CD4-positive, alpha-beta T cell treated with Interleukin-4 for 1 hour (primary cell): ENCODE measurements around the gene UBASH3B.
"Not testable (repeated sequence)": the region's sequence is repeated elsewhere in the genome, so short reads cannot be mapped to it uniquely, and the experiment has no call there.

ENCODE experiments used
- DNase-seq, 2 donors: peaks; one replicate each; pipeline ENCODE4 v3.0.0-alpha.2; 2020 to 2022

The UBASH3B gene

GRCh38 chr11:122820158-122820557 lies 164.6 kb downstream of the UBASH3B start:
- no peak for DNase-seq

DNA sequence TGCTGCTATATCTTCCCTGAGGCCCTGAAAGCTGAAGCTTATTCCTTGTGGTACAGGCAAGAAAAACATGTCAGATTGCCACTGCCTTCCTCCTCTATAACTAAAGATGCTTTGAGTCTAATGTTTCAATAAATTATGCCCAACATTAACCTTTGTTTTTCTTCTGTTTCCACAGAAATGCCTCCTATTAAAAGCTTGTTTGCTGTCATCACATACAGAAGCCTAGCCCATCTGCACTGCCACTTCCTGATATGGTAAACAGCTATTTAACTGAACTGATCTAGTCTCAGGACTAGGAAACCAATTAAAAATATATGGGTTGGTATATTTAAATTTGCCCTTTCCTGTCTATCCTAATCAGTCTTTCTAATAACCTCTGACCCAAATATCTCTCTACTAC lies 165.6 kb downstream of the UBASH3B start:
- DNase-seq, result no peak

DNA sequence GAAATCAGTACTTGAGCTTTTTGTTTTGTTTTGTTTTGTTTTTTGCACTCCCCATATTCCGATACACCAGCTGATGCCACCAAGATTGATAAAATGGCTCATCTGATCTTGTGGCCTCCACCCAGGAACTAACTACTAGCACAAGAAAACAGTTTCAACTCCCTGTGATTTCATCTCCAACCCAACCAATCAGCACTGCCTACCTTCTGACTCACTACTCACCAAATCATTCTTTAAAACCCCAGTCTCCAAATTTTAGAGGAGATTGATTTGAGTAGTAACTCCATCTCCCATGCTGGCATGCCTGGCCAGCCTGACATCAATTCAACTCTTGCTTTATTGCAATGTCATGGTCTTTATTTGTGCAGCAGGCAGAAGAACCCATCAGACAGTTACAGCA lies 166.7 kb downstream of the UBASH3B start:
- DNase-seq, result no peak

DNA sequence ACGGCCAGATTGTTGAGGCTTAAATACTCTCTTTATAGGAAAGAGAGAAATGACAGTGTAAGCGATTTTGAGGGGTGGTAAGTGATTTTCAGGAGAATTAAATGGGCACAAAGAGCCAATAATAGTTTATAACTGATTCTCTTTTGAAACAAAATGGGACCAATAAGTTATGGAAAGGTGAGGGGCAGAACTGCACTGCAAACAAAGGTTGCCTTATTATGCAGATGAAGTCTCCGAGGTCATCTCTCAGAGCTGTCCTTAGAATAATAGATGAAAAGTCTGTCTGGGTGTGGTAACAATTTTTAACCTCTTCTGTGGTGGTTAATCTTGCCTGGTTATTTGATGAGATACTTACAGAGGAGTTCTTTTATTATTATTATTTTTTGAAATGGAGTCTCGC lies 168.0 kb downstream of the UBASH3B start:
- DNase-seq, result no peak

- DNase-seq, result not testable (repeated sequence)
Measured at GRCh38 chr11:122829371-122829770, 173.8 kb downstream of the UBASH3B start.

DNA sequence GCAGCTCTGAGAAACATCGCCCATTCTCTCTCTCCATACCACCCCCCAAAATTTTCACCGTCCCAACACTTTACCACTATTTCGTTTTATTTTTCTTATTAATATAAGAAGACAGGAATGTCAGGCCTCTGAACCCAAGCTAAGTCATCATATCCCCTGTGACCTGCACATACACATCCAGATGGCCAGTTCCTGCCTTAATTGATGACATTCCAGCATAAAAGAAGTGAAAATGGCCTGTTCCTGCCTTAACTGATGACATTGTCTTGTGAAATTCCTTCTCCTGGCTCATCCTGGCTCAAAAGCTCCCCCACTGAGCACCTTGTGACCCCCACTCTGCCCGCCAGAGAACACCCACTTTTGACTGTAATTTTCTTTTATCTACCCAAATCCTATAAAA lies 176.8 kb downstream of the UBASH3B start:
- not testable (repeated sequence) for DNase-seq

DNA sequence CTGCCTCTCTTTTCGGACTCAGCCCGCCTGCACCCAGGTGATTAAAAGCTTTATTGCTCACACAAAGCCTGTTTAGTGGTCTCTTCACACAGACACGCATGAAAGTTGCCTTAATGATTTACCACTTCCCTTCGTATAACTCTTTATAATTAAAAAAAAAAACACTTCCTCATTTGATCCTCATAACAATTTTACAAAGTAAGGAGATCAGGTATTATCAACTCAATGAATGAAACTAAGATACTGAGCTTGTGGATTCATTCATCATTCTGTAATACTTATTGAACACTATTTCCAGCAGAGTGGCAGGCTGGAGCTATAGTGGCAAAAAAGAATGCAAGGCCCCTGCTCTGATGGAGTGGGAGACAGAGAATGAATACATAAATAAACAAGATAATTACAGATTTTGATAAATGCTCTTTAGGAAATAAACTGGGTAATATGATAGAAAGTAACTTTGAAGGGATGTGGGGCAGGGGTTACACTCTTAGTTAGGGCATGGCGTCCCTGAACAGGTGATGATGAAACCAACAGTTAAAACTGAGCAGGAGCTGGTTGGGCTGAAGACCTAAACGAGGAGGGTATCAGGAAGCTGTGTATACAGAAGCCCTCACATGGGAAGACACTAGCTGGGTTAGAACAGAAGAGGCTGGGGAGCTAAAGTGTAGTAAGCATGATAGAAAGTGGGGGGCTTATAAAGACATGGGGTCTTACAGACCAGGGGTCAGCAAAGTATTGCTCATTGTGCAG lies 177.4 kb downstream of the UBASH3B start:
- no peak for DNase-seq

DNA sequence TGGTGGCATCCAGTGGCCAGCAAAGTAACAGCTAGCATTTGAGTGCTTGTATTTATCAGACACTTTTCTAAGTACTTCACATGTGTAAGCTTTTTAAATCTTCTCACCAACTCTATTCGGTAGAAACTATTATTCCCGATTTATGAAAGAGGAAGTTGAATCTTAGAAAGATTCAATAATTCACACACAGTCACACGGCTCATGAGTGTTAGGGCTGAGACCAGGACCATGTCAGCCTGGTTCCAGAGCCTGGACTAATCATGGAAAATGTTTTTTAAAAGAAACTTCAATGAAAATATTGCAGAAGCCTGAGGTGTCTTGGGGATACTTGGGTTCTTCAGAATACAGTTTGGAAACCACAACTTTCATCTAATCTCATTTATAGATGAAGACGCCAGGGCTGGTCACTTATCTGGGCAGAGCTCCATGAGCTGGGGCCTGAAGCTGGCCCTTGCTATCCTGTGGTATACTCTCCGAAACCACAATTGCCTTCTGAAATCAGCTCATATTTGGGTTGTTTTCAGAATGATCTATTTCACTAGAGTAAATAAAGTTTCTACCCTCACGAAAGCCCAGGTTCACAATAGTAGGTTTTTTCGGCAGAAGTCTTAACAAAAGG lies 178.4 kb downstream of the UBASH3B start:
- no peak for DNase-seq

DNA sequence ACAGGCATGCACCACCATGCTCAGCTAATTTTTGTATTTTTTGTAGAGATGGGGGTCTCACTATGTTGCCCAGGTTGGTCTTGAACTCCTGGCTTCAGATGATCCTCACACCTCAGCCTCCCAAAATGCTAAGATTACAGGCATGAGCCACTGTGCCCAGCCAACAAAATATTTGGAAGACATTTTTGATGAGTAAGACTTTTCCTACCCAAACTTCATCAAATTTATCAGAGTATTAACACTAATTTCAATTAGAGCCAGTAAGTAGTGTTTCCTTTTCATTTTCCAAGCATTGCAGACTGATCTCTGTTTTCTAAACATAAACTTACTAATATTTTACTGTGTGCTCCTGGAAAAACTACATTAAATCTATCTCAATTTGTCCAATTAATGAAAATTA lies 181.4 kb downstream of the UBASH3B start:
- DNase-seq, result no peak

DNA sequence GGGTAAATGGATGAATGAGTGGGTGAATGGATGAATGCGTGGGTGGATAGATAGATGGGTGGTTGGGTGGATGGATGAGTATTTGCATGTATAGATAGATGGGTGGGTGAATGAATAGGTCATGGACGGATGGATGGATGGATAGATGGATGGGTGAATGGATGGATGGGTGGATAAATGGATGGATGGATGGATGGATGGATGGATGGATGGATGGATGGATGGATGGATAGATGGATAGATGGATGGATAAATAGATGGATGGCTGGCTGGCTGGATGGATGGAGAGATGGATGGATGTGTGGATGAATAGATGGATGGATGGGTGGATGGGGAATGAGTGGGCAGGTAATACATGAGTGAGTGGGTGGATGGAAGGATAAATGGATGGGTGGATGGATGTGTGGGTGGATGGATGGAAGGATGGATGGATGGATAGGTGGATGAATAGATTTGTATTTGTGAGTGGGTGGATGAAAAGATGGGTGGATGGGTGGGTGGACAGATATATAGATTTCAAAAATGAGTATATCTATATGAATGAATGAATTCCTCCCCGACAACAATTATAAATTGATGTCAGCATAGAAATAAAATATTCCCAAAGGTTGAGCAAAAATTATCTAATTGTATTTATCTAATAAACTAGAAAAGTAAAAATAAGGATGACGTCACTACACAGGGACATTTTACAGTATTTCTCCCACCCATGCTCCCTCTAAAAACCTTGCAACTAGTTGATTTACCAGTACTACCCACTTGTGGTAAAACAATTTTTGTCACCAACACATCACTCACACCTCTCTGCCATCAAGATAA lies 182.2 kb downstream of the UBASH3B start:
- no peak for DNase-seq

GRCh38 chr11:122843281-122844141 lies 188.0 kb downstream of the UBASH3B start:
- DNase-seq, result peak; percentile 56 to 74

GRCh38 chr11:122847466-122847865 lies 191.9 kb downstream of the UBASH3B start:
- DNase-seq, result peak in 1 of 2 donors; percentile 24

- DNase-seq, result no peak
Measured at GRCh38 chr11:122848186-122848585, 192.7 kb downstream of the UBASH3B start.

DNA sequence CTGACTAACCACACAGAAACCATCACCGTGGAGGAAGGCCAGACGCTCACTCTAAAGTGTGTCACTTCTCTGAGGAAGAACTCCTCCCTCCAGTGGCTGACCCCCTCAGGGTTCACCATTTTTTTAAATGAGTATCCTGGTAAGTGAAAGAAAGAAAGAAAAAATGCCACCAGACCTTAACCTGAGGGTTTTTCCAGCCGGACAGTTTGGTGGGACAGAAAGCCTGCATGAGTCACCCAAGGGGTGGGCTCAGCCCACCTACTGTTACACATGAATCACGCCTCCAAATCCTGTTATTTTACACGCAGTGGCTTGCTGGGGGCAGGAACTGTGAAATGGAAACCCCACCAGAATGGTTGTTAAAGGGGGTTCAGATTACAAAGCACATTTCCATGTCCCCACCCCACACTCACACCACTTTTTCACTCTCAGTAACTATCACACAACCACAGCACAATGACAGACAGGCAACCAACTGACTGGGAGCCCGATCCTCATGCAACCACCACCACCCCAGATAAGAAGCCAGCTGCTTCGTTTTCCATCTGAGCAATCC lies 194.6 kb downstream of the UBASH3B start:
- peak; percentile 62 to 72 for DNase-seq

- DNase-seq, result peak; percentile 32 to 61
Measured at GRCh38 chr11:122851366-122851966, 195.9 kb downstream of the UBASH3B start.

GRCh38 chr11:122852074-122852795 lies 196.7 kb downstream of the UBASH3B start:
- peak; percentile 26 to 38 for DNase-seq

DNA sequence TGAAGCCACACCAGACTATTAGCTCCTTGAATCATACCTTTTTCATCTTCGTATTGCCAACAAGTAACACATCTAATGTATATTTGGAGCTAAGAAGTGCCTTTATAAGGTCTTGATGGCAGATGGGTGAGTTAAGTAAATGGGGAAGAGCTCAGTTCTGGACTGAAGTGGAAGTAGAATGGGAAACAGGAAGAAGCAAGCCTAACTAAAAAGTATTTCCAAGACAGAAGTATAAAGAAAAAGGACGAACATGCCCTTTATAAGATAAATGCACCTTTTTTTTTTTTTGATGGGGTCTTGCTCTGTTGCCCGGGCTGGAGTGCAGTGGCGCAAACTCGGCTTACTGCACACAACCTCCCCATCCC lies 197.3 kb downstream of the UBASH3B start:
- DNase-seq, result no peak

DNA sequence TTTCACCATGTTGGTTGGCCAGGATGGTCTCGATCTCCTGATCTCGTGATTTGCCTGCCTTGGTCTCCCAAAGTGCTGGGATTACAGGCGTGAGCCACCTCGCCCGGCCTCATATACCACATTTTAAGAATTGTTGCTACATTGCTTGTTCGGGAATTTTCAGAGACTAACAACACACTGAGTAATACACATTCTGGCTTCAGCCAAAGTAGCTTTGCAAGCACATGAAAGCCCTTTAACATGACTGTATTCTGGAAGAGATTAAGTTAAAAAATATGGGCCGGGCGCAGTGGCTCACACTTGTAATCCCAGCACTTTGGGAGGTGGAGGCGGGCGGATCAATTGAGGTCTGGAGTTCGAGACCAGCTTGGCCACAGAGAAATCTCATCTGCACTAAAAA lies 197.7 kb downstream of the UBASH3B start:
- DNase-seq, result no peak

DNA sequence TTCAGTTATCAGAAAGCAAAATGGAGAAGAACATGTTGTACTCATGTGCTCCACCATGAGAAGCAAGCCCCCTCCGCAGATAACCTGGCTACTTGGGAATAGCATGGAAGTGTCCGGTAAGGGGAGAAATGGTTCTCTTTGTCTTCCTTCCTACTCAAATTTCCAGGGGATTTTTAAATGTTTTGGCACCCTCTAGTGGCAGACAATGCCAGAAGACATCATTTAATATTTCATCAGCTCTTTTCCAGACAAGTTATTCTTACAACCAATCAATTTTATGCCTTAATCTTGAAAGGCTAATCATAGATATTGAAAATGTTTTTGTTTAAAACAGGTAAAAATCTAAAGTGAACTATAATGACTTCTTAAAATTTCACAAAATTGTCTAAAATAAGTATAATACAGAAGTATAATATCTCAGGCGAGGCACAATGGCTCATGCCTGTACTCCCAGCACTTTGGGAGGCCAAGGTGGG lies 198.5 kb downstream of the UBASH3B start:
- peak; percentile 47 to 79 for DNase-seq

DNA sequence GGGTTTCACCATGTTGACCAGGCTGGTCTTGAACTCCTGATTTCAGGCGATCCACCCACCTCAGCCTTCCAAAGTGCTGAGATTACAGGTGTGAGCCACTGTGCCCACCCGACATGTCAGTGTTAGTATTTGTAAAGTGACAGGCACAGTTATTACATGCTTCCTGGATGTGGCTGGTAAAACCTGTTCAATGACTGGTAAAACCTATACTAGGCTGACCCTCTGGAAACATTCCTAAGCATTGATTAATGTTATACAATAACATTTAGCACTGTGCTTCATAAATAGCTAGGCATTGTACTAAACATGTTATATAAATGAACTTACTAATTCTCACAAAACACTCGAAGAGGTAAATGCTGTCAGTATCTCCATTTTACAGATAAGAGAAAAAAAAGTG lies 206.1 kb downstream of the UBASH3B start:
- DNase-seq, result no peak

GRCh38 chr11:122862091-122862490 lies 206.6 kb downstream of the UBASH3B start:
- no peak for DNase-seq
